K562 (cell line): Measurements from ENCODE around the gene DEF6. TPM values are rescaled to one million over a fixed set of nuclear protein-coding genes. Genes with fewer than 3 reads are reported as not detected.

Experiments used
- ATF3 ChIP-seq, 2 experiments: fragments of 450-650 bp in 1 of 2; sonication (generic) in 1 of 2; formaldehyde crosslinking in 1 of 2; IDR thresholded peaks in 1 of 2; conservative IDR thresholded peaks in 1 of 2; 2 replicates each; pipeline versions ENCODE4 v1.6.1 to v1.8.1; 2016 to 2023; ENCODE audit warnings: mild to moderate bottlenecking in 2 of 2, moderate library complexity in 2 of 2, inconsistent platforms in 1 of 2, missing genetic modification reagents in 1 of 2
- CREB5 ChIP-seq: fragments of 250-450 bp; sonication (Bioruptor Pico); IDR thresholded peaks from 2 replicates; pipeline ENCODE4 v1.5.0; 2020; ENCODE audit warnings: mild to moderate bottlenecking
- KDM1A ChIP-seq, 2 experiments: fragments of 450-650 bp; IDR thresholded peaks; 2 replicates each; pipeline ENCODE4 v1.6.1; 2016; ENCODE audit warnings: mild to moderate bottlenecking in 2 of 2
- MEIS2 ChIP-seq: fragments of 450-650 bp; IDR thresholded peaks from 2 replicates; pipeline ENCODE4 v1.6.1; 2014; ENCODE audit warnings: mild to moderate bottlenecking; ENCODE audit not compliant: partially characterized antibody
- NRF1 ChIP-seq, 2 experiments: fragments of 450-650 bp; IDR thresholded peaks in 1 of 2; conservative IDR thresholded peaks in 1 of 2; 2 replicates each; pipeline ENCODE4 v1.6.1; 2014; ENCODE audit warnings: mild to moderate bottlenecking in 2 of 2
- ZNF184 ChIP-seq: sonication (generic); formaldehyde crosslinking; IDR thresholded peaks from 2 replicates; pipeline ENCODE4 v1.5.0; 2020; ENCODE audit warnings: missing genetic modification reagents
- polyA plus RNA-seq, 8 experiments: library from polyadenylated mRNA; depleted of rRNA in 4 of 8; stranded (reverse) in 5 of 8; unstranded in 3 of 8; fragments of >200 nt; fragmentation: Nextera tagmentation in 2 of 8; fragmentation: Illumina TruSeq in 1 of 8; extraction: Ambion mirVana in 2 of 8; extraction: Trizol in 1 of 8; gene quantifications; 2 replicates each; pipeline versions ENCODE4 v1.2.1 to v1.2.3, GENCODE V29; 2011 to 2014; ENCODE audit warnings: inconsistent platforms in 1 of 8, missing spikeins in 1 of 8
- total RNA-seq, 7 experiments: library from RNA; depleted of rRNA in 6 of 7; stranded (reverse); fragments of >200 nt in 6 of 7; fragmentation: Illumina TruSeq in 2 of 7; extraction: Trizol in 2 of 7; gene quantifications; 2 replicates each; pipeline versions ENCODE4 v1.2.1 to v1.2.3, GENCODE V29; 2011 to 2021; ENCODE audit warnings: low replicate concordance in 1 of 7

DEF6 gene
- total and polyA plus RNA-seq, 9 of the 15 experiments (the other 6 are each of a cell fraction or from before 2014, with no cell fraction given) = 1.3 to 44.6 (median 22.7) TPM

GRCh38 chr6:35343092-35343834 is 45.6 kb downstream of the DEF6 start (continued):
- no peak for TF ChIP-seq NRF1 (conservative IDR thresholded peaks at IDR 0.05 in 1 of 2, IDR thresholded peaks at IDR 0.05 in 1 of 2)
- peak; percentile 98 for TF ChIP-seq KDM1A (IDR thresholded peaks at IDR 0.05)
- TF ChIP-seq CREB5 (CRISPR knock-in tag) = no peak
- no peak for TF ChIP-seq ZNF184 (CRISPR knock-in tag)
- peak; percentile 53 for TF ChIP-seq MEIS2
- TF ChIP-seq ATF3 (IDR thresholded peaks at IDR 0.05) = peak; percentile 96
- no peak; the same call in 1 of the 2 replicates for TF ChIP-seq ATF3 (CRISPR knock-in tag; conservative IDR thresholded peaks at IDR 0.05)
